ENCODE measurements around the gene LUZP2.
"Not testable (repeated sequence)": the region's sequence is repeated elsewhere in the genome, so short reads cannot be mapped to it uniquely, and the experiment has no call there.

Gene LUZP2

GRCh38 chr11:24837112-24837511 lies 340.3 kb downstream of the LUZP2 start:
- DNase-seq: no peak

- no peak for DNase-seq
Observed at GRCh38 chr11:24842308-24842707, 345.5 kb downstream of the LUZP2 start.

- DNase-seq: no peak
Observed at GRCh38 chr11:24844406-24844805, 347.6 kb downstream of the LUZP2 start.

DNA sequence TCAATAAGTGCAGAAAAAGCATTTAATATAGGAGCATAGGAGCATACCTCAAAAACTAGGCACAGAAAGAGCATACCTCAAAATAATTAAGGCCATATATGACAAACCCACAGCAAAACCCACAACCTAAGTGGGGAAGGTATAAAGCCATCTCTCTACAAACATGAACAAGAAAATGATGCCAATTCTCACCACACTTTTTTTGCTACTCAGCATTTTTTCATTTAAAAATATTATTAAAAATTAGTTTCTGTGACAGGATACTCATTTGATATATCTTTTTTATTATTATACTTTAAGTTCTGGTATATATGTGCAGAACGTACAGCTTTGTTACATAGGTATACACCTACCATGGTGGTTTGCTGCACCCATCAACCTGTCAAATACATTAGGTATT lies 352.0 kb downstream of the LUZP2 start:
- DNase-seq: no peak

- no peak for DNase-seq
Observed at GRCh38 chr11:24855951-24856350, 359.1 kb downstream of the LUZP2 start.

DNA sequence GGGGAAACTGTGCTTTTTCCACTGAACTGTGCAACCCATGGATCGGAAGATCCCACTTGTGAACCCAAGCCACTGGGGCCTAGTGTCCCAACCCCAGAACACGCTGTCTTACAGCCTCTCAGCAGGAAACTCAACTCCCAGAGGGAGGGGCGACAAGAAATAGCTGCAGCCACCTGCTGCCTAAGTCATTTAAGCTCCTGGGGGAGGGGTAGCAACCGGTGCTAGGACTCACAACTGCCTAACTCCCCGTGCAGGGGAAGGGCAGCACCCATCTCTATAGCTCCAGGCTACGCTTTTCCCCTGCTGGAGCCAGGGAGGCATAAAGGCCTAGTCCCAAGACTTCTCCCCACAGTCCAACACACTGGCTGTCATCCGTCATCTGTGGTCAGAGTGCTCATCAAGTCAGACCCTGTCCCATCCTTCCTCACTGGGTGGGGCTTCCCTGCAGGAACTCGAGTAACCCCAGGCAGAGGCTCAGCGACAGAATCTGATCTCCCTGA lies 363.0 kb downstream of the LUZP2 start:
- no peak for DNase-seq

DNA sequence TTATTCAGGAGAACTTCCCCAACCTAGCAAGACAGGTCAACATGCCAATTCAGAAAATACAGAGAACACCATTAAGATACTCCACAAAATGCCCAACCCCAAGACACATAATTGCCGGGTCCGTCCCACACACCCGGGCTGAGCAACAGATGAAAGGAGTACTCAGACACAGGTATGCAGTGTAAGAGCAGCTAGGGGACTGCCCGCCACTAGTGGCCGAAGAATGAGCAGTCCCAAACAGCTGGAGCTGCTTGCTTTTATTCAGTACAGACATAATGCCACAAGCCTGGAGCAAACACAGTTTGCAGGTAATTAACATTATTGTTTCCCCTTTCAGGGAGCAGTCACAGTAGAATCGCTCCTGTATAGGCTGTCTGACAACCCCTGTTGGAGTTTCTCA lies 364.6 kb downstream of the LUZP2 start:
- DNase-seq: no peak

DNA sequence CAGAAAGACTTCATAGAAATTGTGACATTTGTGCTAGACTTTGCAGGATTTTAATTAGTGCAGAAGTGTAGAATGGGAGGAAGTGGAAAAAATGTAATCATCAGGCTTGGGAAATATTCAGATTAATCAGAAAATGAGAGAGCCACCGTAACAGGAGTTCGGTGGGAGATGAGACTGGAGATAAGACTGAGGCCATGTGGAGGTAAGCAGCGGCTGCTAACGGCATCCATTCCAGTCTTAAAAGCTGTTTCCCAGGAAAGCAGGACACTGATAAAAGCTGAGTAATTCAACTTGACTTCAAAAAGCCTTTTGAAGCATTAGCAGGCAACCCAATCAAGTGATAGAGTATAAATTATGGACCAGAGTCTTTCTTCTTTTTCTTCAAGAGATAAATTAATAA lies 369.9 kb downstream of the LUZP2 start:
- DNase-seq: no peak

- DNase-seq: no peak
Observed at GRCh38 chr11:24870048-24870447, 373.2 kb downstream of the LUZP2 start.

- no peak for DNase-seq
Observed at GRCh38 chr11:24872186-24872585, 375.3 kb downstream of the LUZP2 start.

DNA sequence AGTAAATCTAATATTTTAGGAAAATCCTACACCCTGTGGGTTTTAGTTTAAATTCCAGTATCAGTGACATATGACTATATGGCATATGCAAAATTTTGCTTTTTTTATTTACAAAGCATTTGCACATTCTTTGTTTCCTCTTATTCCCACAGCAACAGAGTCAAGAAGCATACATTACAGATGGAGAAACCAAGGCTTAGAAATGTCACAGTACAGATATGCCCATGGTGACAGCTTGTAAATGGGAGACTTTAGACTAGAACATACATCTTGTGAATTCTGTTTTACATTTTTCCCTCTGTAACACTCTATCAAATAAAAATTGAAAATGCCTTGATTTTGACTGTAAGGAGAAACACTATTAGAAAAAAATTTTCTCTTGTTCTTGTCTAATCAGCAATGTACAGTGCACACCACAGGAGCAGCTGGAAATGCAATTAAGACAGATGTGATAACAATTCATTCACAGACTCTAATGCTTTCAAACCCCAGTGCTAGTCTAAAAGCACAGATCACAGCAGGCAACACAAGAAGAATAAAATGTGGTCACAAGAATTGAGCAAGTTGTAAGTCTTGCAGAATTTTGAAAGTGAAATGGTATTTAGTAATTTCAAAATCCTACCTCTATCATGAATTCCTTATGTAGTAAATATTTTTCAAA lies 375.9 kb downstream of the LUZP2 start:
- no peak for DNase-seq

DNA sequence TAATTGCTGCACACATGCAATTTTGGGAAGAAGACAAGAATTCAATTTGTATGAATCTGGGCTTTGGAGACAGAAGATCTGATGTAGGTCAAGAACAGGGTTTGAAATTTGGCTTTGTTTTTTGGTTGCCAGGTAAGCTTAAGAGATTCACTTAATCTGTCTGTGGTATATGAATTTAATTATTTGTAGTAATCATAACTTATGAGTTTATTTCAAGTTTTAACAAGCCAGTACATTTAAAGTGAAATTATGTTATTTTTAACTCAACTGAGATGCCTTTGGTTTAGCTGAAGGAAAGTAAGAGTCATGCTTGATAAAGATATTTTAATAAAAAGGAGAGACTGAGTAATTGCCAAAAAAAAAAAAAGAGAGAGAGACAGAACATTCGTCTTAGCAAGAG lies 384.1 kb downstream of the LUZP2 start:
- DNase-seq: no peak

- DNase-seq: no peak
Observed at GRCh38 chr11:24885580-24886173, 388.8 kb downstream of the LUZP2 start.

DNA sequence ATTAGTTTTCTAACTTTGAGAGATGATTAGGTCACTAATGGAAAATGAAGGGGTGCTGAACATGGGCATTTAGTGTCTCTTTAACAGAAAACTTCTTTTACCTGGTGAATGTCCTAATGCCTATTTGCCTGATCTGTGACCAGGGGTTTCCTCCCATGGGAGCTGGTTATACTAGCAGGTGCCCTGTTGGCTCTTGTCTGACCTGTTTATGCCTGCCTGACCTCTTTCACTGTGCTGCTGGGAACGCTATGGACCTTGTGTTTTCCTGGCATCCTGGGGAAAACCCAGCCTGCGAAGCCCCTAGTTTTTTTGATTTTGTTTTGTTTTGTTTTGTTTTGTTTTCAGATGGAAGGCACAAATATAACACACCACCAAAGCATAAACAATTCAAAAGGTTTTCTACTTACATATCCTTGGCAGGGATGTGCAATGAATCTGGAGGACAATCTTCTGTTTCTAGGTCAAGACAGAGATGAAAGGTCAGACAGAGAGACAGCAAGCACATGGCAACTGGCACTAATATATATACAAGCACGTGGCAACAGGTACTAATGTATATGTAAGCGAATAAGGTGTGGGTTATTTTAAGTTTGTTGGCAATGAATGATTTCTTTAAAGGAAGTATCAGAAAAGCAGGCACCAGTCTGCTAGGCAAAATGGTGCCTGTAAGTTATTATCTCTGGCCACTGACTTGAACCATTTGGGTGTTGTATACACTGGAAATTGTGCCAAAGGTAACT lies 390.2 kb downstream of the LUZP2 start:
- DNase-seq: no peak

- DNase-seq: no peak
Observed at GRCh38 chr11:24890426-24890825, 393.6 kb downstream of the LUZP2 start.

DNA sequence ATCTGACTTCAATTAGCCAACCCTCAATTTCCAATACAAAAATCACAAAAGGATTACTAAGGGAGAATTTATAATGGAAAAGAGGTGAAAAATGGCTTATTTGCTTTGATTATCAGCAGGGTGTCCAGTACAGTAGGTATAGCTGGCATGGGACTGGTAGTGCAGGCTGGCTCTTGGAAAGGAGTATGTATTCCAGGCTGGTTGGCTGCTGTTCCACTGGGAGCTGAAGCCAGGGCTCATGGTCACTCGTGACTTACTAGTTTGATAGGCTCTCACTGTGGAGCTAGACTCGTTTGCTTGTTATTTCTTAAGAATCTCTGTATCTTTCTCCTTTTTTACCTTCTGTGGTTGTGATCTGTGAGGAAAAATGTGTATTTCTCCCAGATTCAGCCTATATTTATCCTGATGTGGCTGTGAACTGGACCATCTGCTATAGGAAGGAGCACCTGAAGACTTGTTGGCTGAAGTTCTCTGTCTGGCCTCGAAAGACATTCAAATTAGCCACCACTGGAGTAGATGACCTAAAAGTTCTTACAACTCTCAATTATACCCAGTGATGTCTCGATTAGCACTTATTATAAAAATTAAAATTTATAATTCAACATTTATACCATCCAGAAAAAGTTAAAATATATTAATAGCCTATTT lies 395.1 kb downstream of the LUZP2 start:
- not testable (repeated sequence) for DNase-seq

- DNase-seq: no peak
Observed at GRCh38 chr11:24896118-24896835, 399.4 kb downstream of the LUZP2 start.

DNA sequence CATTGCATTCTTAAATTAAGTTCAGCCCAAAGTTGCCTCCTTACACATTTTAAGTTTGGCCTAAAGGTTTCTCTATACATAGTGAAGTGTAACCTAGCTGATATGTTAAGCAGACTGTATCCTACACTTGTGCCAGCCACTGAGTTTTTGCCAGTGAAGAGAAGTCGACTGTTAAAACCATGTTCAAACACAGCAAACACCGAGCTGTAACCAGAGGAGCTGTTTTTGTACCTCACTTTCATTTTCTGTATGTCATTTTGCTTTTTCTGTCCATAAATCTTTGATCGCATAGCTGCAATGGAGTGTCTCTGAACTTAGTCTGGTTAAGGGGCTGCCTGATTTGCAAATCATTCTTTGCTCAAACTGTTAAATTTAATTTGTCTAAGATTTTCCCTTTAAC lies 403.7 kb downstream of the LUZP2 start:
- DNase-seq: no peak

GRCh38 chr11:24900960-24901549 lies 404.2 kb downstream of the LUZP2 start:
- no peak for DNase-seq

GRCh38 chr11:24903555-24903954 lies 406.7 kb downstream of the LUZP2 start:
- no peak for DNase-seq

DNA sequence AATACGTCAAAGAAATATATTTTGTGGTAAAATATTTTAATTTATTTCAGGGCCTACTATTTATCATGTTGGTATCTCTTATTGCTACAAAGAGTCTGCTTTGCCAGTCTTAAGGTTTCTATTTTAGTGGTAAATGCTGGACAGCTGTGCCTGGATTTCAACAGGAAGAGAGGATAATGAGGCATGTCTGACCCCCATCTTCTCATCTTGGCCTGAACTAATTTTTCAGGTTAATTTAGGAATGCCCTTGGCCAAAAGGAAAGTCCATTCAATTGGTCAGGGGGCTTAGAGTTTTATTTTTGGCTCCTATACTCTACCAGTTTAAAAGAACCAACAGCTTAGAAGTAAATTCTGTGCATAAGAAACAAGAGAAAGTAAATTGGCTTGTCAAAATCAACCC lies 428.2 kb downstream of the LUZP2 start:
- no peak for DNase-seq

Measured in activated CD8-positive, alpha-beta memory T cell treated with anti-CD3 and anti-CD28 coated beads, Interleukin-2, amount 50 U/mL, for 4 hours (primary cell).